ENCODE results near the gene ST3GAL3. TPM values are rescaled to one million over a fixed set of nuclear protein-coding genes. Genes with fewer than 3 reads are reported as not detected.

The ST3GAL3 gene
- total RNA-seq, 1 experiment from 2014 or later, result 8.6 TPM

DNA sequence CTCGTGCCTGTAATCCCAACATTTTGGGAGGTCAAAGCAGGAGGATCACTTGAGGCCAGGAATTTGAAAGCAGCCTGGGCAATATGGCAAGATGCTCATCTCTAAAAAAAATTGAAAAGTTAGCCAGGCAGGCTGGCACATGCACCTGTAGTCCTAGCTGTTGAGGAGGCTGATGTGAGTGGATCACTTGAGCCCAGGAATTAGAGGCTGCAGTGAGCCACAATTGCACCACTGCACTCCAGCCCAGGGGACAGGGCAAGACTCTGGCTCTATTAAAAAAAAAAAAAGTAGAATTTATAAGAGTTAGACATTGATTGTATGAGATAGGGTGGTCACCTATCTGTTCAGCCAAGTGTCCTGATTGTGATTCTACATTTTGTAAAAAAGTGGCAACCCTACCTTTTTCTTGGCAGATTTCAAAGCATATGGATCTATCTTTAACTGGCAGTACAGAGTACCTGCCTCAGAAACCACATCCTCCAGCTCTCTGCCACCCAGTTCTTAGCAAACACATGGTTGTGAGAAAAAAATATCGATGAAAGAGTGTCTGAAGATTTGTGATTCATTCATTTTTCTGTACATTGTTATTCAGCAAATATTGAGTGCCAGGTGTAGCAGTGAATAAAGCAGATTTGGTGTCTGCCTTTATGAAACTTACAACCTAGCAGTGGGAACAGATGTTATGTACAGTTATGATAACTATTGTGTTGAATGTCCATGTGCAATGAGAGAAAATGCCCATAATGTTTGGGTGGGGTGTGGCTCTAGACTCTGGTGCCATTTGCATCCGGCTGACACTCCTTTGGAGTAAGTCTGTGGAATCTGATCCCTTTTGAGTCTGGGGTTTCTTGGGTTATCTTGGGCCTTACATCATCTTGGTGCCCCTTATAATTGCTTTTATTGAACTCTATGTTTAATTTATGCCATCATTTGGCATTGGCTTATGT is 82.5 kb downstream of the ST3GAL3 start:
- DNase-seq (ENCODE audit: low spot score), result no peak
- ChIA-PET CTCF (no interaction called here), POLR2A (no interaction called here)
- Mint-ChIP-seq H3K36me3 (no peaks in the 10 kb centered on the region), H3K4me3 (no peak overlapping the region), H3K4me1 (no peaks in the 10 kb centered on the region), H3K9me3 (no peaks in the 10 kb centered on the region), H3K27ac (no peak overlapping the region), H3K27me3 (ENCODE audit: low read depth) (no peaks in the 10 kb centered on the region)
- ATAC-seq, result no peak
- TF ChIP-seq TEAD1 (CRISPR knock-in tag; IDR thresholded peaks at IDR 0.05), result no peak
- no peak for TF ChIP-seq SMAD3 (CRISPR knock-in tag; IDR thresholded peaks at IDR 0.05; ENCODE audit: borderline replicate concordance)
- TF ChIP-seq ZNF232 (CRISPR knock-in tag; IDR thresholded peaks at IDR 0.05), result no peak
- TF ChIP-seq FOXP1 (CRISPR knock-in tag; IDR thresholded peaks at IDR 0.05; ENCODE audit: borderline replicate concordance), result no peak

GRCh38 chr1:43791243-43791642 is 83.9 kb downstream of the ST3GAL3 start:
- Mint-ChIP-seq H3K27ac (no peak overlapping the region), H3K4me1 (no peaks in the 10 kb centered on the region), H3K36me3 (no peaks in the 10 kb centered on the region), H3K9me3 (no peaks in the 10 kb centered on the region), H3K4me3 (no peak overlapping the region), H3K27me3 (ENCODE audit: low read depth) (no peaks in the 10 kb centered on the region)
- ATAC-seq (no peak), DNase-seq (ENCODE audit: low spot score) (no peak)
- ChIA-PET POLR2A (no interaction called here), CTCF (no interaction called here)
- TF ChIP-seq, protein P1, sequence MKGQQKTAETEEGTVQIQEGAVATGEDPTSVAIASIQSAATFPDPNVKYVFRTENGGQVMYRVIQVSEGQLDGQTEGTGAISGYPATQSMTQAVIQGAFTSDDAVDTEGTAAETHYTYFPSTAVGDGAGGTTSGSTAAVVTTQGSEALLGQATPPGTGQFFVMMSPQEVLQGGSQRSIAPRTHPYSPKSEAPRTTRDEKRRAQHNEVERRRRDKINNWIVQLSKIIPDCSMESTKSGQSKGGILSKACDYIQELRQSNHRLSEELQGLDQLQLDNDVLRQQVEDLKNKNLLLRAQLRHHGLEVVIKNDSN (CRISPR knock-in tag; IDR thresholded peaks at IDR 0.05), result no peak
- no peak for TF ChIP-seq NFATC4 (CRISPR knock-in tag; IDR thresholded peaks at IDR 0.05)
- TF ChIP-seq, protein P2, sequence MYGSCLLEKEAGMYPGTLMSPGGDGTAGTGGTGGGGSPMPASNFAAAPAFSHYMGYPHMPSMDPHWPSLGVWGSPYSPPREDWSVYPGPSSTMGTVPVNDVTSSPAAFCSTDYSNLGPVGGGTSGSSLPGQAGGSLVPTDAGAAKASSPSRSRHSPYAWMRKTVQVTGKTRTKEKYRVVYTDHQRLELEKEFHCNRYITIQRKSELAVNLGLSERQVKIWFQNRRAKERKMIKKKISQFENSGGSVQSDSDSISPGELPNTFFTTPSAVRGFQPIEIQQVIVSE (CRISPR knock-in tag; IDR thresholded peaks at IDR 0.05; ENCODE audit: borderline replicate concordance), result no peak
- no peak for TF ChIP-seq FOXP1 (CRISPR knock-in tag; IDR thresholded peaks at IDR 0.05; ENCODE audit: borderline replicate concordance)
- no peak for TF ChIP-seq ZNF425 (CRISPR knock-in tag; conservative IDR thresholded peaks at IDR 0.05)
- no peak for TF ChIP-seq NR1H2 (CRISPR knock-in tag; IDR thresholded peaks at IDR 0.05)

DNA sequence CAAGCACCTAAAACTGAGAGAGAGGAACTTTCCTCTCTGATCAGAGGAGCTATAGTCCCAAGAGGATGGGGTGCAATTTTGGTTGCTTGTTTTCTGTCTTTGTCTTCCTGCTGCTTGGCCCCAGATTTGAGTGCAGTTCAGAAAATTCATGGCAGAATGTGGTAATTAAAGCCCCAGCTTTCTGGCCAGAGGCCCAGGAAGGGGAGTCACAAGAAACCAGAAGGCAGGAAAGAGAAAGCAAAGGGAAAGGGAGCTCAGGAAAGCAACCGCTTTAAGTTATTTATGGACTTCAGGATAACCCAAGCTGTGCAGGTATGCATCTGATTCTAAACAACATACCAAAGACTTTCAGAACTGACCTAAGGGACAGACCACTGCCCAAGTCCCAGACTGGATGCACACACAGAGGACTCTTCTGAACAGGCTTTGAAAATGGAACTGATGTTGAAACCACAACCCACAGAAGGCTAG is 88.8 kb downstream of the ST3GAL3 start:
- Mint-ChIP-seq H3K4me1 (no peaks in the 10 kb centered on the region), H3K9me3 (no peaks in the 10 kb centered on the region), H3K27me3 (ENCODE audit: low read depth) (no peaks in the 10 kb centered on the region; the same call in 1 of the 2 replicates), H3K4me3 (no peak overlapping the region), H3K27ac (no peak overlapping the region), H3K36me3 (0 out of 2 replicates have a peak, but pooled peaks cover 3% of the 10 kb centered on the region)
- POLR2A ChIA-PET, result no interaction called here
- CTCF ChIA-PET, result interaction anchor here (0.6 to 2.7 kb wide), 6 partner anchors 15 to 1192 kb away, joined by 3 to 13 read pairs (median 3); no protein-coding TSS in a partner anchor
- ATAC-seq (no peak), DNase-seq (ENCODE audit: low spot score) (no peak)
- TF ChIP-seq ZNF281 (CRISPR knock-in tag; IDR thresholded peaks at IDR 0.05) (no peak), FOXP4 (CRISPR knock-in tag; IDR thresholded peaks at IDR 0.05) (no peak), ZNF416 (CRISPR knock-in tag; IDR thresholded peaks at IDR 0.05) (no peak), MLX (CRISPR knock-in tag; IDR thresholded peaks at IDR 0.05) (no peak), ZNF423 (CRISPR knock-in tag; IDR thresholded peaks at IDR 0.05) (no peak), IRF2 (CRISPR knock-in tag; IDR thresholded peaks at IDR 0.05; ENCODE audit: borderline replicate concordance, low read depth) (no peak), GTF2I (CRISPR knock-in tag; conservative IDR thresholded peaks at IDR 0.05) (no peak), HMGA2 (CRISPR knock-in tag; IDR thresholded peaks at IDR 0.05) (no peak), NR1H2 (CRISPR knock-in tag; IDR thresholded peaks at IDR 0.05) (no peak), OVOL2 (CRISPR knock-in tag; IDR thresholded peaks at IDR 0.05; ENCODE audit: borderline replicate concordance) (no peak), SP1 (CRISPR knock-in tag; conservative IDR thresholded peaks at IDR 0.05) (no peak)
- TF ChIP-seq, protein P3, sequence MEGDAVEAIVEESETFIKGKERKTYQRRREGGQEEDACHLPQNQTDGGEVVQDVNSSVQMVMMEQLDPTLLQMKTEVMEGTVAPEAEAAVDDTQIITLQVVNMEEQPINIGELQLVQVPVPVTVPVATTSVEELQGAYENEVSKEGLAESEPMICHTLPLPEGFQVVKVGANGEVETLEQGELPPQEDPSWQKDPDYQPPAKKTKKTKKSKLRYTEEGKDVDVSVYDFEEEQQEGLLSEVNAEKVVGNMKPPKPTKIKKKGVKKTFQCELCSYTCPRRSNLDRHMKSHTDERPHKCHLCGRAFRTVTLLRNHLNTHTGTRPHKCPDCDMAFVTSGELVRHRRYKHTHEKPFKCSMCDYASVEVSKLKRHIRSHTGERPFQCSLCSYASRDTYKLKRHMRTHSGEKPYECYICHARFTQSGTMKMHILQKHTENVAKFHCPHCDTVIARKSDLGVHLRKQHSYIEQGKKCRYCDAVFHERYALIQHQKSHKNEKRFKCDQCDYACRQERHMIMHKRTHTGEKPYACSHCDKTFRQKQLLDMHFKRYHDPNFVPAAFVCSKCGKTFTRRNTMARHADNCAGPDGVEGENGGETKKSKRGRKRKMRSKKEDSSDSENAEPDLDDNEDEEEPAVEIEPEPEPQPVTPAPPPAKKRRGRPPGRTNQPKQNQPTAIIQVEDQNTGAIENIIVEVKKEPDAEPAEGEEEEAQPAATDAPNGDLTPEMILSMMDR (IDR thresholded peaks at IDR 0.05), result no peak

Measured in WTC11 (cell line).